Cardiac muscle cell (in vitro differentiated cells and primary cell): ENCODE measurements around the gene DDC. TPM values are rescaled to one million over a fixed set of nuclear protein-coding genes. Genes with fewer than 3 reads are reported as not detected.

Experiments used
- DNase-seq, 2 donors: peaks; one replicate each; pipeline versions ENCODE4 v3.0.0 to v3.0.0-alpha.2; 2010 to 2017; ENCODE audit warnings: low read depth in 1 of 2, low spot score in 1 of 2
- H3K27ac ChIP-seq: fragments of 200-600 bp; sonication (generic); 2 replicates; pipeline ENCODE4 v1.5.1; 2016
- H3K27me3 ChIP-seq: fragments of 200-600 bp; sonication (generic); 2 replicates; pipeline ENCODE4 v1.6.0; 2016; ENCODE audit warnings: control low read depth
- H3K36me3 ChIP-seq: fragments of 200-600 bp; sonication (generic); 2 replicates; pipeline ENCODE4 v1.5.1; 2016; ENCODE audit warnings: control low read depth
- H3K4me1 ChIP-seq: fragments of 200-600 bp; sonication (generic); 2 replicates; pipeline ENCODE4 v1.8.1; 2017; ENCODE audit warnings: low read depth, mild to moderate bottlenecking, mixed run types
- H3K4me3 ChIP-seq: fragments of 200-600 bp; sonication (generic); 2 replicates; pipeline ENCODE4 v1.5.1; 2016; ENCODE audit warnings: mild to moderate bottlenecking
- H3K9me3 ChIP-seq: fragments of 200-600 bp; sonication (generic); 2 replicates; pipeline ENCODE4 v1.5.1; 2017; ENCODE audit warnings: low read depth, mild to moderate bottlenecking, control low read depth
- polyA plus RNA-seq: library from polyadenylated mRNA; unstranded; fragments of >200 nt; fragmentation: Nextera tagmentation; extraction: Ambion mirVana; gene quantifications from 2 replicates; pipeline ENCODE4 v1.2.1, GENCODE V29; 2016
- total RNA-seq: library from RNA; depleted of rRNA; stranded (reverse); fragments of >200 nt; gene quantifications from 2 replicates; pipeline ENCODE4 v1.2.3, GENCODE V29; 2016
- TF ChIP-seq, protein P1 (sequence below): IDR thresholded peaks from 2 replicates; pipeline ENCODE4 v1.5.1; 2012; ENCODE audit warnings: low read depth, mild to moderate bottlenecking, low read length

DDC gene
- total and polyA plus RNA-seq, 2 experiments from 2014 or later, result not detected

GRCh38 chr7:50491943-50492342 is 73.3 kb downstream of the DDC start:
- Histone ChIP-seq H3K27me3 (no peaks in the 10 kb centered on the region), H3K4me3 (no peak overlapping the region), H3K9me3 (no peaks in the 10 kb centered on the region), H3K36me3 (no peaks in the 10 kb centered on the region), H3K4me1 (no peaks in the 10 kb centered on the region), H3K27ac (no peak overlapping the region)
- no peak for DNase-seq
- TF ChIP-seq, protein P1, sequence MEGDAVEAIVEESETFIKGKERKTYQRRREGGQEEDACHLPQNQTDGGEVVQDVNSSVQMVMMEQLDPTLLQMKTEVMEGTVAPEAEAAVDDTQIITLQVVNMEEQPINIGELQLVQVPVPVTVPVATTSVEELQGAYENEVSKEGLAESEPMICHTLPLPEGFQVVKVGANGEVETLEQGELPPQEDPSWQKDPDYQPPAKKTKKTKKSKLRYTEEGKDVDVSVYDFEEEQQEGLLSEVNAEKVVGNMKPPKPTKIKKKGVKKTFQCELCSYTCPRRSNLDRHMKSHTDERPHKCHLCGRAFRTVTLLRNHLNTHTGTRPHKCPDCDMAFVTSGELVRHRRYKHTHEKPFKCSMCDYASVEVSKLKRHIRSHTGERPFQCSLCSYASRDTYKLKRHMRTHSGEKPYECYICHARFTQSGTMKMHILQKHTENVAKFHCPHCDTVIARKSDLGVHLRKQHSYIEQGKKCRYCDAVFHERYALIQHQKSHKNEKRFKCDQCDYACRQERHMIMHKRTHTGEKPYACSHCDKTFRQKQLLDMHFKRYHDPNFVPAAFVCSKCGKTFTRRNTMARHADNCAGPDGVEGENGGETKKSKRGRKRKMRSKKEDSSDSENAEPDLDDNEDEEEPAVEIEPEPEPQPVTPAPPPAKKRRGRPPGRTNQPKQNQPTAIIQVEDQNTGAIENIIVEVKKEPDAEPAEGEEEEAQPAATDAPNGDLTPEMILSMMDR, result no peak

DNA sequence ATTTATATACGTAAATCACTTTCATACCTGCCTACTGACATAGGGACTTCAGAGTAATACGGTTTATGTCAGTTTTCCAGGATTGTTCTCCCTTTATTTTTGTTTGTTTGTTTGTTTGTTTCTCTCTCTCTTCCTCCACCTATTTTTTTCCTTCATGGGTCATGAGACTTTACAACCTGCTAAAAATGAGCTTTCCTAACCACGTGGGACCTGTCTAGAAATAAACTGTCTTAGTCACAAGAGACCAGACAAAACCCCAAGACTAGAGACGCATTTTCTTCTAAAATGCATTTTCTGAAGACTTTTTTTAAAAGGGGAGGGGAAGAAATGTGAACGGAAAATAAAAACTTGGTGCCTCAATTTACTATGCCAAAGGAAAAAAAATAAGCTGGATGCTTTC is 74.0 kb downstream of the DDC start:
- TF ChIP-seq, protein P1, result no peak
- DNase-seq, result no peak
- no peaks in the 10 kb centered on the region for H3K27me3 ChIP-seq
- H3K9me3 ChIP-seq, result no peaks in the 10 kb centered on the region
- H3K4me1 ChIP-seq, result no peaks in the 10 kb centered on the region
- no peak overlapping the region for H3K4me3 ChIP-seq
- no peaks in the 10 kb centered on the region for H3K36me3 ChIP-seq
- H3K27ac ChIP-seq, result no peak overlapping the region

DNA sequence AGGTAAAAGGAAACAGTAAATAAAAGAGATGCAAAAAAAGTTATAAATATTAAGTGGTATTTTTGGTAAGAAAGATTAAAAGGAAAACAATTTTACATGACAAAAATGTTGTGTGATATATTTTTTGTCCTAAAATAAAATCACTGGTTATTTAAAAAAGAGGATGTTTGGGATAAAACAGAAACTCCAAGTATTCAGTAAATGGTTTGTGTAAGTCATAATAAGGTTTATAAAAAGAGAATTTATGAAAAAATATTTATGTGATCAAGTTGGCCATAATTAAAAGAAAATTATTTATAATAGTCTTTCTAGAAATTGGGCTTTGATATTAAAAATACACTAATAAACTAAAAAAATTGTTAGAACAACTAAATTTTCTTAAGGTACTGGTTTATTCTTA is 76.8 kb downstream of the DDC start:
- no peaks in the 10 kb centered on the region for H3K9me3 ChIP-seq
- H3K27ac ChIP-seq, result no peak overlapping the region
- no peak overlapping the region for H3K4me3 ChIP-seq
- no peak for DNase-seq
- no peaks in the 10 kb centered on the region for H3K4me1 ChIP-seq
- no peaks in the 10 kb centered on the region for H3K27me3 ChIP-seq
- TF ChIP-seq, protein P1, result no peak
- no peaks in the 10 kb centered on the region for H3K36me3 ChIP-seq

DNA sequence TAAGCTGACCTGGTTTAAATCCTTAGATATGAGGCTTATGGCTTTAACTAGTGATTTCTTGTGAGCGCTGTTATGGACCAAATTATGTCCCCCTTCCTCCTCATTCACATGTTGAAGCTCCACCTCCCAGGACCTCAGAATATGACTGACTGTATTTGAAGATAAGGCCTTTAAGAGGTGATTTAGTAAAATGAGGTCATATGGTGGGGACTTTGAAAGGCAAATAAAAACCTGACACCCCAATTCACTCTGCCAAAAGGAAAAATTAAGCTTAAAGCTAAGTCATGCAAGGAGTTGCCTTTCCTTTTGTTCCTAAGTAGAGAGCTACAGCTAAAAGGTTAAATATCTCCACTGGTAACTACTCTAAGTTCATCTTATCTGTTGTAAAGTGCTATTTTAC is 78.7 kb downstream of the DDC start:
- TF ChIP-seq, protein P1, result no peak
- H3K9me3 ChIP-seq, result no peaks in the 10 kb centered on the region
- no peak for DNase-seq
- no peaks in the 10 kb centered on the region for H3K36me3 ChIP-seq
- H3K4me3 ChIP-seq, result no peak overlapping the region
- H3K27ac ChIP-seq, result no peak overlapping the region
- H3K27me3 ChIP-seq, result no peaks in the 10 kb centered on the region
- no peaks in the 10 kb centered on the region for H3K4me1 ChIP-seq

DNA sequence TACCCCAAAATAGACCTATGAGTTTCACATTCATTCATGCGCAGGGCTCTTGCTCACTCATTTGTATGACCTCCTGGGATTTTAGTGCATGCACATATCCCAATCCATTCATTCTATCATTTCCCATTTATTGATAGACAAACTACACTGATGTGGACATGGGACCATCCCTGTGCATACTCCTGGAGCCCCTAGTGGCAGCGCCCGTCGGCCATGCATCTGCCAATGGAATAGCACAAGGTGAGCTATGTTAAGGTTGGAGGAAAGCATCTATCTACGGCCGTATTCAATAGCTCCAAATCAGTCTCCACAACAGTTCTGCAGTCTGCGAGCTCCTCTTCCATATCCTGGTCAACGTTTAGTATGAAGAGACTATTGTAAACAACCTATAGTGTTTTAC is 83.3 kb downstream of the DDC start:
- H3K36me3 ChIP-seq, result no peaks in the 10 kb centered on the region
- no peaks in the 10 kb centered on the region for H3K27me3 ChIP-seq
- H3K9me3 ChIP-seq, result no peaks in the 10 kb centered on the region
- TF ChIP-seq, protein P1, result peak; percentile 7
- no peak for DNase-seq
- no peaks in the 10 kb centered on the region for H3K4me1 ChIP-seq
- H3K4me3 ChIP-seq, result no peak overlapping the region
- H3K27ac ChIP-seq, result no peak overlapping the region

- Histone ChIP-seq H3K9me3 (no peaks in the 10 kb centered on the region), H3K27me3 (no peaks in the 10 kb centered on the region), H3K36me3 (no peaks in the 10 kb centered on the region), H3K4me1 (no peaks in the 10 kb centered on the region), H3K4me3 (no peak overlapping the region), H3K27ac (no peak overlapping the region)
- TF ChIP-seq, protein P1, result no peak
- no peak for DNase-seq
Measured at GRCh38 chr7:50480797-50481196, 84.4 kb downstream of the DDC start.
